ENCODE data around the gene RSL24D1.

DNA sequence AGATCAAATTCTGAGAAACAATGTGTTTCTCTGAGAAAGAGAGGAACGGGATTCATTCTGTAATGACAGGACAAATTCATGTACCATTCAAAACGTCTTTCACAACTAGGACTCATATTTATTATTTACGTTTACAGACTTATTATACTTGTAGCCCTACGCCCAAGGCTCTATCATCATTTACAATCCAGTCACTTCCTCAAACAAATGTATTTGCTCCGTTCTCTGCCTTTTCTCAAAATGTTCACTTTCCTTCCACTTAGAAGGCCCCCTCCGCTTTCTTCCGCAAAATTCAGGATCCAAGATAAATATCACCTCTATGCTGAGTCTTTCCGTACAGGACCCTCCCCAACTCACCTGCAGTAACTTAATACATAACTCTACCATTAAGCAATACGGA is 745 bp downstream of the RSL24D1 start:
- TF ChIP-seq CREB1 (IDR thresholded peaks at IDR 0.05; ENCODE audit: low read depth) (no peak), CEBPB (IDR thresholded peaks at IDR 0.05) (no peak), EP300 (IDR thresholded peaks at IDR 0.05; ENCODE audit: borderline replicate concordance) (no peak), TCF12 (IDR thresholded peaks at IDR 0.05; ENCODE audit: low read depth) (no peak)
- TF ChIP-seq, protein P1, sequence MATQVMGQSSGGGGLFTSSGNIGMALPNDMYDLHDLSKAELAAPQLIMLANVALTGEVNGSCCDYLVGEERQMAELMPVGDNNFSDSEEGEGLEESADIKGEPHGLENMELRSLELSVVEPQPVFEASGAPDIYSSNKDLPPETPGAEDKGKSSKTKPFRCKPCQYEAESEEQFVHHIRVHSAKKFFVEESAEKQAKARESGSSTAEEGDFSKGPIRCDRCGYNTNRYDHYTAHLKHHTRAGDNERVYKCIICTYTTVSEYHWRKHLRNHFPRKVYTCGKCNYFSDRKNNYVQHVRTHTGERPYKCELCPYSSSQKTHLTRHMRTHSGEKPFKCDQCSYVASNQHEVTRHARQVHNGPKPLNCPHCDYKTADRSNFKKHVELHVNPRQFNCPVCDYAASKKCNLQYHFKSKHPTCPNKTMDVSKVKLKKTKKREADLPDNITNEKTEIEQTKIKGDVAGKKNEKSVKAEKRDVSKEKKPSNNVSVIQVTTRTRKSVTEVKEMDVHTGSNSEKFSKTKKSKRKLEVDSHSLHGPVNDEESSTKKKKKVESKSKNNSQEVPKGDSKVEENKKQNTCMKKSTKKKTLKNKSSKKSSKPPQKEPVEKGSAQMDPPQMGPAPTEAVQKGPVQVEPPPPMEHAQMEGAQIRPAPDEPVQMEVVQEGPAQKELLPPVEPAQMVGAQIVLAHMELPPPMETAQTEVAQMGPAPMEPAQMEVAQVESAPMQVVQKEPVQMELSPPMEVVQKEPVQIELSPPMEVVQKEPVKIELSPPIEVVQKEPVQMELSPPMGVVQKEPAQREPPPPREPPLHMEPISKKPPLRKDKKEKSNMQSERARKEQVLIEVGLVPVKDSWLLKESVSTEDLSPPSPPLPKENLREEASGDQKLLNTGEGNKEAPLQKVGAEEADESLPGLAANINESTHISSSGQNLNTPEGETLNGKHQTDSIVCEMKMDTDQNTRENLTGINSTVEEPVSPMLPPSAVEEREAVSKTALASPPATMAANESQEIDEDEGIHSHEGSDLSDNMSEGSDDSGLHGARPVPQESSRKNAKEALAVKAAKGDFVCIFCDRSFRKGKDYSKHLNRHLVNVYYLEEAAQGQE (IDR thresholded peaks at IDR 0.05; ENCODE audit: low read depth): no peak
- TF ChIP-seq, protein P2, sequence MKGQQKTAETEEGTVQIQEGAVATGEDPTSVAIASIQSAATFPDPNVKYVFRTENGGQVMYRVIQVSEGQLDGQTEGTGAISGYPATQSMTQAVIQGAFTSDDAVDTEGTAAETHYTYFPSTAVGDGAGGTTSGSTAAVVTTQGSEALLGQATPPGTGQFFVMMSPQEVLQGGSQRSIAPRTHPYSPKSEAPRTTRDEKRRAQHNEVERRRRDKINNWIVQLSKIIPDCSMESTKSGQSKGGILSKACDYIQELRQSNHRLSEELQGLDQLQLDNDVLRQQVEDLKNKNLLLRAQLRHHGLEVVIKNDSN (IDR thresholded peaks at IDR 0.05): no peak

Measured in Ishikawa (cell line).